Measurements from ENCODE around the gene CCDC85C.

GRCh38 chr14:99505089-99505488, 98.9 kb downstream of the CCDC85C start:
- TF ChIP-seq, protein P1, sequence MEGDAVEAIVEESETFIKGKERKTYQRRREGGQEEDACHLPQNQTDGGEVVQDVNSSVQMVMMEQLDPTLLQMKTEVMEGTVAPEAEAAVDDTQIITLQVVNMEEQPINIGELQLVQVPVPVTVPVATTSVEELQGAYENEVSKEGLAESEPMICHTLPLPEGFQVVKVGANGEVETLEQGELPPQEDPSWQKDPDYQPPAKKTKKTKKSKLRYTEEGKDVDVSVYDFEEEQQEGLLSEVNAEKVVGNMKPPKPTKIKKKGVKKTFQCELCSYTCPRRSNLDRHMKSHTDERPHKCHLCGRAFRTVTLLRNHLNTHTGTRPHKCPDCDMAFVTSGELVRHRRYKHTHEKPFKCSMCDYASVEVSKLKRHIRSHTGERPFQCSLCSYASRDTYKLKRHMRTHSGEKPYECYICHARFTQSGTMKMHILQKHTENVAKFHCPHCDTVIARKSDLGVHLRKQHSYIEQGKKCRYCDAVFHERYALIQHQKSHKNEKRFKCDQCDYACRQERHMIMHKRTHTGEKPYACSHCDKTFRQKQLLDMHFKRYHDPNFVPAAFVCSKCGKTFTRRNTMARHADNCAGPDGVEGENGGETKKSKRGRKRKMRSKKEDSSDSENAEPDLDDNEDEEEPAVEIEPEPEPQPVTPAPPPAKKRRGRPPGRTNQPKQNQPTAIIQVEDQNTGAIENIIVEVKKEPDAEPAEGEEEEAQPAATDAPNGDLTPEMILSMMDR (IDR thresholded peaks at IDR 0.05): no peak
- TF ChIP-seq POLR2A (IDR thresholded peaks at IDR 0.05): no peak
- no peak for TF ChIP-seq POLR2AphosphoS5 (IDR thresholded peaks at IDR 0.05)
- TF ChIP-seq EP300 (IDR thresholded peaks at IDR 0.05): no peak
